GM12878 (cell line): ENCODE results near the gene TAF6L. TPM values are rescaled to one million over a fixed set of nuclear protein-coding genes. Genes with fewer than 3 reads are reported as not detected.

Source experiments
- ATAC-seq: fragments of 200-7000 bp; cut with Tn5 transposase; 3 replicates; pipeline ENCODE4 v1.9.1; 2020; ENCODE audit warnings: mild to moderate bottlenecking, moderate library complexity
- BruUV-seq: library from RNA; stranded (reverse); fragments of 400-500 nt; replicated peaks from 2 replicates; lab custom pipeline; 2021; lab: Mats Ljungman, UMichigan
- CTCF ChIA-PET: fragments of 300-600 bp; sonication (Branson Sonifier 250); formaldehyde crosslinking; extraction: SDS; loops from one replicate; lab custom pipeline; 2021; ENCODE audit warnings: inconsistent platforms; lab: Yijun Ruan, JAX
- POLR2A ChIA-PET: fragments of 350-600 bp; formaldehyde crosslinking; extraction: SDS; loops from one replicate; lab custom pipeline; 2021; ENCODE audit warnings: inconsistent platforms; lab: Charles Lee
- RAD21 ChIA-PET: fragments of 300-600 bp; sonication (Branson Sonifier 250); formaldehyde crosslinking; loops from one replicate; lab custom pipeline; 2023; ENCODE audit warnings: antibody characterized with exemption; ENCODE audit not compliant: unreplicated experiment; lab: Charles Lee
- SMC1A ChIA-PET: fragments of 300-600 bp; sonication (Branson Sonifier 250); formaldehyde crosslinking; loops from one replicate; lab custom pipeline; 2023; ENCODE audit not compliant: unreplicated experiment, uncharacterized antibody; lab: Charles Lee
- DNase-seq: peaks from one replicate; pipeline ENCODE4 v3.0.0-alpha.2; 2011; ENCODE audit warnings: low read depth, low spot score
- FAIRE-seq: peaks from 3 replicates; lab custom pipeline; 2011; peaks lifted over from hg19 to GRCh38; lab: Jason Lieb, UNC
- H2AFZ ChIP-seq: 2 replicates; pipeline ENCODE4 v1.6.0; 2011; ENCODE audit warnings: low read depth, low read length, control low read depth; ENCODE audit not compliant: control insufficient read depth
- H3K27ac ChIP-seq: 2 replicates; pipeline ENCODE4 v1.5.1; 2011; ENCODE audit warnings: control low read depth; ENCODE audit not compliant: control insufficient read depth, insufficient read depth
- H3K27me3 ChIP-seq, 2 experiments: replicated peaks in 1 of 2; 2 replicates each; pipeline versions ENCODE4 v1.6.0 to v1.6.1; 2011; ENCODE audit warnings: low read length in 1 of 2; ENCODE audit not compliant: control insufficient read depth in 2 of 2, insufficient read depth in 2 of 2
- H3K36me3 ChIP-seq, 2 experiments: 2 replicates each; pipeline ENCODE4 v1.5.1; 2011; ENCODE audit warnings: low read length in 1 of 2; ENCODE audit not compliant: control insufficient read depth in 2 of 2, insufficient read depth in 2 of 2
- H3K4me1 ChIP-seq: 2 replicates; pipeline ENCODE4 v1.6.1; 2011; ENCODE audit warnings: mild to moderate bottlenecking, low read length, moderate library complexity, mixed read lengths; ENCODE audit not compliant: control insufficient read depth, insufficient read depth
- H3K4me2 ChIP-seq: 2 replicates; pipeline ENCODE4 v1.6.0; 2011; ENCODE audit warnings: control low read depth; ENCODE audit not compliant: control insufficient read depth, insufficient read depth
- H3K4me3 ChIP-seq: fragments of 200-600 bp; sonication (generic); 2 replicates; pipeline ENCODE4 v1.5.1; 2016
- H3K79me2 ChIP-seq: 2 replicates; pipeline ENCODE4 v1.6.0; 2011; ENCODE audit warnings: low read length; ENCODE audit not compliant: control insufficient read depth, insufficient read depth
- H3K9ac ChIP-seq: 2 replicates; pipeline ENCODE4 v1.8.0; 2011; ENCODE audit warnings: low read length, control low read depth, mixed read lengths; ENCODE audit not compliant: control insufficient read depth, insufficient read depth
- H3K9me3 ChIP-seq: replicated peaks from 3 replicates; pipeline ENCODE4 v1.5.1; 2011; ENCODE audit warnings: mild to moderate bottlenecking, low read length; ENCODE audit not compliant: control insufficient read depth, insufficient read depth
- H4K20me1 ChIP-seq: 2 replicates; pipeline ENCODE4 v1.6.0; 2011; ENCODE audit not compliant: control insufficient read depth, insufficient read depth
- ASH2L ChIP-seq: fragments of 300-600, 200-600 bp; sonication (generic); IDR thresholded peaks from 2 replicates; pipeline ENCODE4 v1.6.1; 2017; ENCODE audit warnings: low read depth, mild to moderate bottlenecking, borderline replicate concordance
- BCL11A ChIP-seq: IDR thresholded peaks from 2 replicates; pipeline ENCODE4 v1.6.1; 2011; ENCODE audit warnings: low read depth, low read length
- CUX1 ChIP-seq: IDR thresholded peaks from 2 replicates; pipeline ENCODE4 v1.6.1; 2012; ENCODE audit warnings: improper control_type of control experiment, low read depth, low read length; ENCODE audit not compliant: insufficient replicate concordance
- LARP7 ChIP-seq: fragments of 450-650 bp; IDR thresholded peaks from 2 replicates; pipeline ENCODE4 v1.6.1; 2017; ENCODE audit warnings: mild to moderate bottlenecking
- NFIC ChIP-seq: IDR thresholded peaks from 2 replicates; pipeline ENCODE4 v1.6.1; 2012; ENCODE audit warnings: low read depth, mild to moderate bottlenecking, inconsistent platforms, low read length, moderate library complexity
- NKRF ChIP-seq: fragments of 450-650 bp; conservative IDR thresholded peaks from 2 replicates; pipeline ENCODE4 v1.6.1; 2017; ENCODE audit warnings: mild to moderate bottlenecking, moderate library complexity
- SUPT20H ChIP-seq: IDR thresholded peaks from 2 replicates; pipeline ENCODE4 v1.6.1; 2011; ENCODE audit warnings: low read depth, mild to moderate bottlenecking, low read length, moderate library complexity, borderline replicate concordance; ENCODE audit not compliant: control insufficient read depth
- ZNF592 ChIP-seq: fragments of 450-650 bp; IDR thresholded peaks from 2 replicates; pipeline ENCODE4 v1.6.1; 2017; ENCODE audit warnings: mild to moderate bottlenecking, moderate library complexity
- WGBS: methylation state at CpG from one replicate; pipeline ENCODE4 v1.1.6; 2016; ENCODE audit warnings: low lambda C conversion rate; ENCODE audit not compliant: insufficient replicate concordance, insufficient coverage; ENCODE audit errors: missing lambda C conversion rate; 5-methylcytosine and 5-hydroxymethylcytosine counted together
- in situ Hi-C: fragments of 300-500 bp; cut with MboI; formaldehyde crosslinking; loops from 9 replicates; pipeline ENCODE4 v1.14.3; 2018; ENCODE audit warnings: mixed read lengths
- intact Hi-C: fragments of 100-400 bp; cut with micrococcal nuclease; formaldehyde crosslinking; loops from one replicate; pipeline ENCODE4 v1.14.2; 2022; ENCODE audit not compliant: unreplicated experiment
- polyA plus RNA-seq, 11 experiments: library from polyadenylated mRNA; depleted of rRNA in 4 of 11; unstranded in 6 of 11; stranded (reverse) in 5 of 11; fragments of >200 nt; fragmentation: Nextera tagmentation in 4 of 11; fragmentation: Illumina TruSeq in 1 of 11; extraction: Ambion mirVana in 4 of 11; extraction: Trizol in 1 of 11; gene quantifications; 1 replicate in 1 of 11; 2 replicates in 10 of 11; pipeline versions ENCODE4 v1.2.1 to v1.2.3, GENCODE V29; 2011 to 2016; ENCODE audit warnings: inconsistent platforms in 2 of 11, missing spikeins in 2 of 11, low read depth in 1 of 11
- total RNA-seq, 4 experiments: library from RNA; depleted of rRNA in 3 of 4; stranded (reverse); fragments of >200 nt in 3 of 4; fragmentation: Illumina TruSeq in 1 of 4; extraction: Trizol in 1 of 4; gene quantifications; 2 replicates each; pipeline versions ENCODE4 v1.2.1 to v1.2.3, GENCODE V29; 2013 to 2021

The TAF6L gene
- total and polyA plus RNA-seq, 10 of the 15 experiments (the other 5 are each of a cell fraction or from before 2014, with no cell fraction given) = 0.15 to 35.6 (median 19.0) TPM

- TF ChIP-seq NKRF (peak; percentile 29), LARP7 (peak; percentile 19; the same call in 1 of the 2 replicates), ZNF592 (no peak), ASH2L (no peak), NFIC (0 out of 2 replicates have a peak, but pooled peaks have one; percentile 14)
These were observed 435 bp upstream of the TAF6L start (continued) for GRCh38 chr11:62770778-62771143.

- BruUV-seq = no TSS peak
- H3K4me2 ChIP-seq = no peak overlapping the region
- H3K9ac ChIP-seq = no peak overlapping the region
- H3K79me2 ChIP-seq = peaks cover 12% of the 10 kb centered on the region
- FAIRE-seq = no peak
- peaks cover 17% of the 10 kb centered on the region for H3K4me1 ChIP-seq
- WGBS = 87% methylated on average over 6 of the region's 6 CpGs
- H3K4me3 ChIP-seq = no peak overlapping the region
- intact Hi-C loops (loop anchor here (5.0 kb wide), 1 partner anchor 47 kb away; the partner anchor contains the start of genes HNRNPUL2 and TTC9C), in situ Hi-C loops (no loop called here)
- H2AFZ ChIP-seq = no peak overlapping the region
- POLR2A ChIA-PET = interaction anchor here (0.7 to 1.6 kb wide), 6 partner anchors 8 to 153 kb away, joined by 3 to 7 read pairs (median 4); partner anchors contain the start of gene B3GAT3
- SMC1A ChIA-PET = interaction anchor here (1.2 to 4.8 kb wide), 4 partner anchors 10 to 107 kb away, joined by 3 to 22 read pairs (median 4); partner anchors contain the start of gene POLR2G
- no peaks in the 10 kb centered on the region for H4K20me1 ChIP-seq
- peaks cover 4 to 13% of the 10 kb centered on the region in 2 experiments; a peak in 2 of 4 replicates for H3K36me3 ChIP-seq
- no peaks in the 10 kb centered on the region for H3K9me3 ChIP-seq
- no peak for DNase-seq
- CTCF ChIA-PET = interaction anchor here (1.0 to 9.6 kb wide), 3 partner anchors 12 to 89 kb away, joined by 4 to 85 read pairs (median 5); partner anchors contain the start of genes POLR2G and TMEM179B
- ATAC-seq = no peak
- H3K27me3 ChIP-seq = no peaks in the 10 kb centered on the region
- no peak overlapping the region for H3K27ac ChIP-seq
- RAD21 ChIA-PET = interaction anchor here (0.7 to 0.9 kb wide), 2 partner anchors 17 to 93 kb away, joined by 3 to 4 read pairs; no protein-coding TSS in a partner anchor
- TF ChIP-seq CUX1 (no peak), SUPT20H (no peak), BCL11A (no peak)
These were observed 3.2 kb downstream of the TAF6L start for GRCh38 chr11:62774407-62774806.
